GM10248 (cell line): ENCODE data around the gene SF1.
"Not testable (repeated sequence)": the region's sequence is repeated elsewhere in the genome, so short reads cannot be mapped to it uniquely, and the experiment has no call there.

Experiments
- CTCF ChIA-PET: fragments of 300-600 bp; sonication (Branson Sonifier 250); formaldehyde crosslinking; extraction: SDS; loops from one replicate; lab custom pipeline; 2021; ENCODE audit warnings: antibody characterized with exemption; lab: Yijun Ruan, JAX
- POLR2A ChIA-PET: fragments of 350-650 bp; sonication (Branson Sonifier 250); formaldehyde crosslinking; extraction: SDS; loops from one replicate; lab custom pipeline; 2020; ENCODE audit warnings: antibody characterized with exemption; lab: Yijun Ruan, JAX
- DNase-seq: peaks from one replicate; pipeline ENCODE4 v3.0.0; 2012; ENCODE audit errors: extremely low spot score
- CTCF ChIP-seq: IDR thresholded peaks from 2 replicates; pipeline ENCODE4 v1.5.1; 2012; ENCODE audit warnings: mild to moderate bottlenecking, low read depth; ENCODE audit errors: extremely low read depth, missing control alignments, control extremely low read depth

SF1 gene

GRCh38 chr11:64817476-64817875 lies 39.1 kb upstream of the SF1 start:
- TF ChIP-seq CTCF: no peak
- CTCF ChIA-PET: interaction anchor here (1.3 kb wide), 1 partner anchor 17 kb away, joined by 4 read pairs; no protein-coding TSS in a partner anchor
- POLR2A ChIA-PET: no interaction called here
- no peak for DNase-seq

- DNase-seq, POLR2A ChIA-PET: not testable (repeated sequence)
- CTCF ChIA-PET: interaction anchor here (1.1 to 1.3 kb wide), 2 partner anchors 33 to 45 kb away, joined by 4 to 6 read pairs; no protein-coding TSS in a partner anchor
Observed at GRCh38 chr11:64815433-64815832, 37.1 kb upstream of the SF1 start.

GRCh38 chr11:64814712-64815187 lies 36.4 kb upstream of the SF1 start:
- no peak for TF ChIP-seq CTCF
- peak; percentile 33 for DNase-seq
- ChIA-PET CTCF (interaction anchor here (0.8 to 1.3 kb wide), 2 partner anchors 24 to 34 kb away, joined by 3 to 6 read pairs; no protein-coding TSS in a partner anchor), POLR2A (no interaction called here)

GRCh38 chr11:64813826-64814225 lies 35.5 kb upstream of the SF1 start:
- TF ChIP-seq CTCF: no peak
- DNase-seq: no peak
- ChIA-PET POLR2A (interaction anchor here (0.7 kb wide), 1 partner anchor 26 kb away, joined by 4 read pairs; no protein-coding TSS in a partner anchor), CTCF (no interaction called here)

- ChIA-PET CTCF (interaction anchor here (1.1 to 2.1 kb wide), 4 partner anchors 15 to 83 kb away, joined by 3 to 4 read pairs (median 4); partner anchors contain the start of gene CDC42BPG), POLR2A (interaction anchor here (2.2 kb wide), 1 partner anchor 67 kb away, joined by 6 read pairs; the partner anchor contains the start of gene EHD1)
- no peak for TF ChIP-seq CTCF
- DNase-seq: no peak
Observed at GRCh38 chr11:64810891-64811272, 32.5 kb upstream of the SF1 start.

- POLR2A ChIA-PET: interaction anchor here (2.2 kb wide), 1 partner anchor 68 kb away, joined by 6 read pairs; the partner anchor contains the start of gene EHD1
- DNase-seq: peak; percentile 87
- no peak for TF ChIP-seq CTCF
- CTCF ChIA-PET: interaction anchor here (1.1 to 2.1 kb wide), 4 partner anchors 15 to 84 kb away, joined by 3 to 4 read pairs (median 4); partner anchors contain the start of gene CDC42BPG
Observed at GRCh38 chr11:64810271-64810890, 32.0 kb upstream of the SF1 start, which contains the start of gene MEN1. Gene MEN1 (minus strand): TSS chr11:64810551. CDS start chr11:64810109, 442 bp downstream.
